HepG2 (cell line): ENCODE data around the gene BAHD1. TPM values are rescaled to one million over a fixed set of nuclear protein-coding genes. Genes with fewer than 3 reads are reported as not detected.

Source experiments
- ATAC-seq: fragments of 200-7000 bp; cut with Tn5 transposase; 3 replicates; pipeline ENCODE4 v1.9.1; 2020; ENCODE audit warnings: mild to moderate bottlenecking, moderate library complexity
- BruUV-seq: library from RNA; stranded (reverse); fragments of 400-500 nt; replicated peaks from 2 replicates; lab custom pipeline; 2021; lab: Mats Ljungman, UMichigan
- CTCF ChIA-PET: fragments of 300-600 bp; formaldehyde crosslinking; extraction: SDS; loops from one replicate; lab custom pipeline; 2021; ENCODE audit warnings: low total read pairs, inconsistent platforms, low intra/inter-chr PET ratio; lab: Yijun Ruan, JAX
- POLR2A ChIA-PET: fragments of 350-600 bp; sonication (Branson Sonifier 250); formaldehyde crosslinking; loops from one replicate; lab custom pipeline; 2020; ENCODE audit warnings: antibody characterized with exemption, inconsistent platforms; lab: Yijun Ruan, JAX
- DNase-seq: peaks from one replicate; pipeline ENCODE4 v3.0.0-alpha.2; 2015; ENCODE audit warnings: low spot score
- FAIRE-seq: peaks from 3 replicates; lab custom pipeline; 2011; peaks lifted over from hg19 to GRCh38; lab: Jason Lieb, UNC
- H2AFZ ChIP-seq: one replicate; pipeline ENCODE4 v1.6.1; 2011; ENCODE audit warnings: low read length, inconsistent platforms
- H3K27ac ChIP-seq: fragments of 300-600 bp; 3 replicates; pipeline ENCODE4 v1.8.0; 2011; ENCODE audit warnings: mixed run types, mild to moderate bottlenecking, mixed read lengths, low read length, inconsistent platforms; ENCODE audit not compliant: insufficient read depth; ENCODE audit errors: extremely low read length
- H3K27me3 ChIP-seq, 2 experiments: fragments of 200-600 bp in 1 of 2; 2 replicates in 1 of 2; 3 replicates in 1 of 2; pipeline versions ENCODE4 v1.6.0 to v1.8.0; 2011; ENCODE audit warnings: low read length in 2 of 2, mild to moderate bottlenecking in 2 of 2, moderate library complexity in 2 of 2, inconsistent platforms in 1 of 2; ENCODE audit not compliant: insufficient read depth in 2 of 2, control insufficient read depth in 1 of 2
- H3K36me3 ChIP-seq, 2 experiments: fragments of 200-600 bp in 1 of 2; replicated peaks in 1 of 2; 2 replicates in 1 of 2; 3 replicates in 1 of 2; pipeline versions ENCODE4 v1.5.1 to v1.8.0; 2011; ENCODE audit warnings: low read length in 2 of 2, inconsistent platforms in 1 of 2; ENCODE audit not compliant: insufficient read depth in 2 of 2, control insufficient read depth in 1 of 2
- H3K4me1 ChIP-seq: 2 replicates; pipeline ENCODE4 v1.5.1; 2012; ENCODE audit warnings: low read length, inconsistent platforms; ENCODE audit not compliant: insufficient read depth
- H3K4me2 ChIP-seq: 2 replicates; pipeline ENCODE4 v1.6.0; 2011; ENCODE audit warnings: low read depth, low read length, inconsistent platforms
- H3K4me3 ChIP-seq, 3 experiments: fragments of 200-600 bp in 1 of 3; sonication (generic), shearing (Covaris generic) in 1 of 3; replicated peaks in 1 of 3; 2 replicates each; pipeline ENCODE4 v1.5.1; 2011 to 2016; ENCODE audit warnings: low read length in 3 of 3, inconsistent platforms in 2 of 3, low read depth in 2 of 3, mild to moderate bottlenecking in 2 of 3, control low read depth in 1 of 3, mixed read lengths in 1 of 3; ENCODE audit not compliant: insufficient read depth in 1 of 3
- H3K79me2 ChIP-seq: one replicate; pipeline ENCODE4 v1.6.1; 2011; ENCODE audit warnings: low read length, inconsistent platforms; ENCODE audit not compliant: insufficient read depth
- H3K9ac ChIP-seq: 2 replicates; pipeline ENCODE4 v1.6.0; 2011; ENCODE audit warnings: mild to moderate bottlenecking, low read depth, low read length, inconsistent platforms; ENCODE audit not compliant: insufficient read depth
- H3K9me3 ChIP-seq: 2 replicates; pipeline ENCODE4 v1.5.1; 2012; ENCODE audit warnings: mild to moderate bottlenecking, low read length
- H4K20me1 ChIP-seq: 2 replicates; pipeline ENCODE4 v1.6.0; 2011; ENCODE audit warnings: inconsistent platforms, mild to moderate bottlenecking, low read length, moderate library complexity; ENCODE audit not compliant: insufficient read depth
- CENPBD1 ChIP-seq: sonication (generic); formaldehyde crosslinking; IDR thresholded peaks from 2 replicates; pipeline ENCODE4 v1.8.0; 2022; ENCODE audit warnings: missing genetic modification reagents, low read depth, mild to moderate bottlenecking, borderline replicate concordance
- GRHL1 ChIP-seq: sonication (generic); formaldehyde crosslinking; conservative IDR thresholded peaks from 2 replicates; pipeline ENCODE4 v1.8.0; 2022; ENCODE audit warnings: missing genetic modification reagents
- MAFG ChIP-seq: sonication (generic); formaldehyde crosslinking; IDR thresholded peaks from 2 replicates; pipeline ENCODE4 v1.5.1; 2020; ENCODE audit warnings: mild to moderate bottlenecking, missing genetic modification reagents
- MXI1 ChIP-seq: IDR thresholded peaks from 3 replicates; pipeline ENCODE4 v1.6.1; 2012; ENCODE audit warnings: low read depth, low read length, inconsistent platforms, borderline replicate concordance
- TCF7 ChIP-seq: sonication (generic); IDR thresholded peaks from 2 replicates; pipeline ENCODE4 v1.6.1; 2016; ENCODE audit warnings: antibody characterized with exemption, low read depth
- ZHX1 ChIP-seq: sonication (generic); formaldehyde crosslinking; IDR thresholded peaks from 2 replicates; pipeline ENCODE4 v1.8.1; 2022; ENCODE audit warnings: low read depth, mild to moderate bottlenecking, missing genetic modification reagents
- ZNF367 ChIP-seq: sonication (generic); formaldehyde crosslinking; IDR thresholded peaks from 2 replicates; pipeline ENCODE4 v1.4.0; 2020; ENCODE audit warnings: missing genetic modification reagents, borderline replicate concordance
- WGBS: methylation state at CpG from one replicate; pipeline ENCODE4 v1.1.6; 2017; ENCODE audit warnings: low lambda C conversion rate; 5-methylcytosine and 5-hydroxymethylcytosine counted together
- in situ Hi-C: cut with HindIII; loops from 2 replicates; pipeline ENCODE4 v1.10.0; 2017; ENCODE audit warnings: low pct_unique_long_range_greater_than_20kb; ENCODE audit not compliant: extremely low pct_ligation_motif_present
- intact Hi-C: fragments of 100-400 bp; cut with micrococcal nuclease; formaldehyde crosslinking; loops from one replicate; pipeline ENCODE4 v1.10.0; 2022; ENCODE audit not compliant: unreplicated experiment
- polyA plus RNA-seq, 8 experiments: library from polyadenylated mRNA; depleted of rRNA in 3 of 8; stranded (reverse) in 7 of 8; unstranded in 1 of 8; fragments of >200 nt; fragmentation: Illumina TruSeq in 4 of 8; extraction: Trizol in 4 of 8; gene quantifications; 2 replicates each; pipeline versions ENCODE4 v1.2.1 to v1.2.3, GENCODE V29; 2011 to 2016; ENCODE audit warnings: low read depth in 4 of 8, missing spikeins in 1 of 8, mixed read lengths in 1 of 8; ENCODE audit not compliant: insufficient read depth in 1 of 8
- total RNA-seq, 5 experiments: library from RNA; depleted of rRNA; stranded (reverse); fragments of >200 nt; fragmentation: Illumina TruSeq; extraction: Trizol; gene quantifications; 2 replicates each; pipeline ENCODE4 v1.2.3, GENCODE V29; 2016; ENCODE audit warnings: low read depth in 1 of 5

Gene BAHD1
- total and polyA plus RNA-seq, 2 of the 13 experiments (the other 11 are each of a cell fraction or from before 2014, with no cell fraction given), result 3.3 to 8.7 TPM

- TF ChIP-seq GRHL1 (CRISPR knock-in tag), result no peak
These were observed 23.9 kb downstream of the BAHD1 start (continued) for GRCh38 chr15:40464595-40465185.

GRCh38 chr15:40465939-40466338, 25.2 kb downstream of the BAHD1 start:
- Histone ChIP-seq H3K4me1 (peaks cover 11% of the 10 kb centered on the region), H3K27me3 (no peaks in the 10 kb centered on the region), H3K9ac (no peak overlapping the region), H3K9me3 (no peaks in the 10 kb centered on the region), H3K36me3 (peaks cover 17 to 32% of the 10 kb centered on the region in 2 experiments; a peak in 4 of 5 replicates), H4K20me1 (no peaks in the 10 kb centered on the region), H3K79me2 (no peaks in the 10 kb centered on the region), H2AFZ (no peak overlapping the region), H3K27ac (no peak overlapping the region), H3K4me2 (no peak overlapping the region), H3K4me3 (no peak overlapping the region)
- TF ChIP-seq ZNF367 (CRISPR knock-in tag) (no peak), ZHX1 (CRISPR knock-in tag) (no peak), TCF7 (no peak), MAFG (CRISPR knock-in tag) (no peak), MXI1 (no peak), CENPBD1 (CRISPR knock-in tag) (no peak)
- ATAC-seq (no peak), FAIRE-seq (no peak), DNase-seq (no peak)
- CTCF ChIA-PET, result no interaction called here
- POLR2A ChIA-PET, result no interaction called here
- in situ Hi-C loops, result no loop called here
- BruUV-seq, result no TSS peak
- WGBS, result 98% methylated on average over 8 of the region's 10 CpGs
- intact Hi-C loops, result no loop called here
